Spleen (tissue), 11 donors: Measurements from ENCODE around the gene AKNA. TPM values are rescaled to one million over a fixed set of nuclear protein-coding genes. Genes with fewer than 3 reads are reported as not detected.
A peak's percentile ranks its signal among the peaks of the same experiment; 100 is the strongest.

Experiments used
- DNase-seq: peaks from one replicate; pipeline ENCODE4 v3.0.0-alpha.2; 2020
- H3K27ac ChIP-seq, 8 donors: fragments of 200-600 bp; sonication (generic) in 7 of 8; 1 replicate in 4 of 8; 2 replicates in 4 of 8; pipeline versions ENCODE4 v1.5.0 to v1.8.0; 2016 to 2021; ENCODE audit warnings: inconsistent platforms in 4 of 8, mild to moderate bottlenecking in 4 of 8, moderate library complexity in 1 of 8
- H3K27me3 ChIP-seq, 7 donors: fragments of 200-600 bp; sonication (generic) in 6 of 7; replicated peaks in 1 of 7; 1 replicate in 4 of 7; 2 replicates in 3 of 7; pipeline versions ENCODE4 v1.5.0 to v1.8.0; 2016 to 2021; ENCODE audit warnings: inconsistent platforms in 3 of 7, mild to moderate bottlenecking in 1 of 7
- H3K36me3 ChIP-seq, 6 donors: fragments of 200-600 bp; sonication (generic) in 5 of 6; 1 replicate in 4 of 6; 2 replicates in 2 of 6; pipeline versions ENCODE4 v1.5.0 to v1.8.0; 2016 to 2021; ENCODE audit warnings: inconsistent platforms in 2 of 6
- H3K4me1 ChIP-seq, 6 donors: fragments of 200-600 bp; sonication (generic) in 5 of 6; 1 replicate in 3 of 6; 2 replicates in 3 of 6; pipeline versions ENCODE4 v1.5.0 to v1.8.0; 2016 to 2021; ENCODE audit warnings: inconsistent platforms in 3 of 6
- H3K4me3 ChIP-seq, 8 donors: fragments of 200-600 bp; sonication (generic) in 7 of 8; 1 replicate in 4 of 8; 2 replicates in 4 of 8; pipeline versions ENCODE4 v1.5.0 to v1.8.0; 2016 to 2021; ENCODE audit warnings: inconsistent platforms in 4 of 8, mild to moderate bottlenecking in 4 of 8, moderate library complexity in 2 of 8
- H3K9me3 ChIP-seq, 8 donors: fragments of 200-600 bp; sonication (generic) in 7 of 8; 1 replicate in 4 of 8; 2 replicates in 4 of 8; pipeline versions ENCODE4 v1.5.0 to v1.8.0; 2016 to 2021; ENCODE audit warnings: inconsistent platforms in 4 of 8
- POLR2A ChIP-seq, 3 donors: fragments of 450-650 bp; IDR thresholded peaks; one replicate each; pipeline ENCODE4 v1.5.1; 2017; ENCODE audit warnings: antibody characterized with exemption in 3 of 3, mild to moderate bottlenecking in 1 of 3
- POLR2AphosphoS5 ChIP-seq, 3 donors: sonication (generic); formaldehyde crosslinking; IDR thresholded peaks; one replicate each; pipeline ENCODE4 v1.5.1; 2017; ENCODE audit warnings: antibody characterized with exemption in 3 of 3
- WGBS, 5 donors: extraction: QIAGEN DNeasy Blood & Tissue Kit in 3 of 5; methylation state at CpG; one replicate each; pipeline versions ENCODE4 v1.1.5 to v1.1.7; 2013 to 2018; 5-methylcytosine and 5-hydroxymethylcytosine counted together
- intact Hi-C: fragments of 100-400 bp; cut with DNase I; formaldehyde crosslinking; loops from one replicate; pipeline ENCODE4 v1.15.0; 2023; ENCODE audit warnings: low total_unique reads
- polyA plus RNA-seq, 3 donors: library from polyadenylated mRNA; stranded (reverse); fragments of 200-250 nt; gene quantifications; one replicate each; pipeline ENCODE4 v1.2.1, GENCODE V29; 2013
- total RNA-seq, 7 donors: library from RNA; depleted of rRNA in 3 of 7; stranded (reverse); fragments of >200 nt in 3 of 7; fragmentation: NEBNext Ultra II Directional in 4 of 7; extraction: Animal tissue kit (Norgen Biotek cat#: 25700) in 4 of 7; gene quantifications; one replicate each; pipeline versions ENCODE4 v1.1.0 to v1.2.1, GENCODE V29; 2016 to 2021
- TF ChIP-seq, protein P1 (sequence below), 11 experiments: fragments of 200-600 bp in 7 of 11; fragments of 450-650 bp in 4 of 11; sonication (generic) in 4 of 11; IDR thresholded peaks in 8 of 11; conservative IDR thresholded peaks in 3 of 11; 1 replicate in 7 of 11; 2 replicates in 4 of 11; pipeline versions ENCODE4 v1.4.0 to v1.8.0; 2016 to 2021; ENCODE audit warnings: antibody characterized with exemption in 11 of 11, inconsistent platforms in 4 of 11, mild to moderate bottlenecking in 1 of 11
- donor health status: healthy with polysubstance abuse.
- donor health status: DM: no; HTN: no; CAD: no; lungs with moderate emphysema.
- donor health status: DM: no; HTN: no; CAD: no.
- donor health status: Bipolar disorder and iron deficiency.
- donor health status: healthy.
- donor health status: DM: no; HTN: no; CAD: no.
- donor health status: DM: yes; HTN: yes; CAD: no.

The AKNA gene
- total and polyA plus RNA-seq, 10 donors: 92.9 to 324 (median 216) TPM

DNA sequence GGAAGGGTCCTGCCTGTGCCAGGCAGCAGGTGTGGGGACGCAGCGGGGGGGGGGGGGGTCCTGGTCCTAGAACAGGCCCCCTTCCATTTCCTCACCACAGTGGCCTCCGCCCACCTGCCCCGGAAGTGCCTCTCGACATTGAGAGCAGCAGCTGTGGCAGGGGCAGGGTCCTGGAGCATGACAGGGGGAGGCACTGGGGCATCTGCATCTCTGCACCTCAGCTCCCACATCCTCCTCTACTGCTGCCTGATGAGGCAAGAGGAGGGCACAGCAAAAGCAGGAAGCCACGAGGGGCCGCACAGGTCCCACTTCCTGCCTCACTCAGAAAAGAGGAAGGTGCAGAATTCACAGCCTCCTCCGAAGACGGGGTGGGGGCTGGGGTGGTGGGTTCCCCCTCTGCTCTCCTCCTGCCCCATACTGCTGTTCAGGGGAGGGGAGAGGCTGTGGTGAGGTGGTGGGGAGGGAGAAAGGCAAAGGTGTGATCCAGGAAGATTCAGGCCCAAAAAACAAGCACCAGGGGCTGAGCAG, 14.8 kb downstream of the AKNA start:
- TF ChIP-seq, protein P1, sequence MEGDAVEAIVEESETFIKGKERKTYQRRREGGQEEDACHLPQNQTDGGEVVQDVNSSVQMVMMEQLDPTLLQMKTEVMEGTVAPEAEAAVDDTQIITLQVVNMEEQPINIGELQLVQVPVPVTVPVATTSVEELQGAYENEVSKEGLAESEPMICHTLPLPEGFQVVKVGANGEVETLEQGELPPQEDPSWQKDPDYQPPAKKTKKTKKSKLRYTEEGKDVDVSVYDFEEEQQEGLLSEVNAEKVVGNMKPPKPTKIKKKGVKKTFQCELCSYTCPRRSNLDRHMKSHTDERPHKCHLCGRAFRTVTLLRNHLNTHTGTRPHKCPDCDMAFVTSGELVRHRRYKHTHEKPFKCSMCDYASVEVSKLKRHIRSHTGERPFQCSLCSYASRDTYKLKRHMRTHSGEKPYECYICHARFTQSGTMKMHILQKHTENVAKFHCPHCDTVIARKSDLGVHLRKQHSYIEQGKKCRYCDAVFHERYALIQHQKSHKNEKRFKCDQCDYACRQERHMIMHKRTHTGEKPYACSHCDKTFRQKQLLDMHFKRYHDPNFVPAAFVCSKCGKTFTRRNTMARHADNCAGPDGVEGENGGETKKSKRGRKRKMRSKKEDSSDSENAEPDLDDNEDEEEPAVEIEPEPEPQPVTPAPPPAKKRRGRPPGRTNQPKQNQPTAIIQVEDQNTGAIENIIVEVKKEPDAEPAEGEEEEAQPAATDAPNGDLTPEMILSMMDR (IDR thresholded peaks at IDR 0.05 in 8 of 11, conservative IDR thresholded peaks at IDR 0.05 in 3 of 11): peak in 3 of 11 experiments; percentile 19 to 39 (median 29)
- TF ChIP-seq POLR2AphosphoS5 (IDR thresholded peaks at IDR 0.05): peak; percentile 91 to 97 (median 93)
- no peak for TF ChIP-seq POLR2A (IDR thresholded peaks at IDR 0.05)

DNA sequence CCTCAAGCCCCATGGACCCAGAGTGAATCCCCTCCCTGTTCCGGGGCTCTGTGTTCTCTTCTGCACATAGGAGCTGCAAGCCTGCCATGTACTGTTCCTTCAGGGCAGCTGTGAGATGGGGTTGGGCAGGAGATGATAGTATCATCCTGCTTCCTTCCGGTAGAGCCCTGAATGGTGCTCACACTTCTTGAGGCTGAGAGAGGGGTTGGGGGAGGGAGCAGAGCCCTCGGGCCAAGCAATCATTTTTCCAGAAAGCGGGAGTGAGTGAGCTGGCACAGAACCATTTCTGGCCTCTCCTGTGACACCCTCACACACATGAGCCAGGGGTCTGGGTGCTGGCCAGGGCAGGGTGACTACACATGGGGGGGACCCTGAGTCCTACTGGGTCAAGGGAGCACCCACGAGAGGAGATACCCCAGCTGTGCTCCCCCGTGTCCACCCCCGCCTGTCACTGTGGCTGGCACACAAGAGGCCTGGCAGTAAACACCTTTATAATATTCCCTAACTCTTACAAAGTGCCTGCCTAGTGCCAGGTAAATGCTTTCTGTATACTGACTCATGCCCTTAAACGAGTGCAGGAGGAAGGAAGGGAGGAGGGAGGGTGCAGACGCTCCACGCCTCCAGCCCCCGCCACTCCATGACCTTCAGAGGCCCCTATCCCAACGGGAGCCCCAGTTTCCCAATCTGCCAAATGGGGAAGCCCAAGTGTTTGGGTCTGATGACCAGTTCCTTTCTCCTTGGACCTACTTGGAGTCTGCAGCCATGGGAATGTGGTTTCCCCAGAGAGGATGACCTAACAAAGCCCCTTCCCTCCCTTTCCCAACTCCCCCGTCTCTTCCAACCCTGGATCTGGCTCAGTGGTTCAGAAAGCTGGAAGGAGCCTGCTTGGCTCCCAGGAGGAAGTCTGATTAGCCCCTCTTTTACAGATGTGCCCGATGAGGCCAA, 15.5 kb downstream of the AKNA start:
- WGBS, 5 donors: 7 to 15% (median 11%) methylated on average over 13 to 14 of the region's 14 CpGs
- intact Hi-C loops: no loop called here

More for the DNA sequence above, 14.8 kb downstream of the AKNA start:
- peak overlapping the region in 5 of 8 donors; percentile 10 to 64 (median 13) for H3K4me3 ChIP-seq
- H3K9me3 ChIP-seq: no peaks in the 10 kb centered on the region
- DNase-seq: peak; percentile 98
- intact Hi-C loops: no loop called here
- H3K27ac ChIP-seq: peak overlapping the region; percentile 76 to 99 (median 94)
- WGBS, 5 donors: 4 to 16% (median 9%) methylated on average over 4 to 9 of the region's 9 CpGs
- H3K27me3 ChIP-seq: no peaks in the 10 kb centered on the region
- H3K4me1 ChIP-seq: peaks cover 60 to 100% (median 96%) of the 10 kb centered on the region in 6 donors
- peaks cover 0 to 100% (median 45%) of the 10 kb centered on the region in 6 donors for H3K36me3 ChIP-seq

GRCh38 chr9:114371343-114371944, 16.3 kb downstream of the AKNA start:
- peak in 1 of 3 donors; percentile 78 for TF ChIP-seq POLR2AphosphoS5 (IDR thresholded peaks at IDR 0.05)
- no peak for TF ChIP-seq POLR2A (IDR thresholded peaks at IDR 0.05)
- TF ChIP-seq, protein P1 (IDR thresholded peaks at IDR 0.05 in 8 of 11, conservative IDR thresholded peaks at IDR 0.05 in 3 of 11): no peak
- 39 to 80% (median 59%) methylated on average over 2 to 7 of the region's 7 CpGs for WGBS, 5 donors
- H3K27ac ChIP-seq: peak overlapping the region; percentile 76 to 99 (median 94)
- no peaks in the 10 kb centered on the region for H3K27me3 ChIP-seq
- intact Hi-C loops: no loop called here
- peak overlapping the region in 4 of 8 donors; percentile 13 to 64 (median 18) for H3K4me3 ChIP-seq
- H3K4me1 ChIP-seq: peaks cover 70 to 100% (median 96%) of the 10 kb centered on the region in 6 donors
- H3K9me3 ChIP-seq: no peaks in the 10 kb centered on the region
- DNase-seq: no peak
- peaks cover 0 to 100% (median 39%) of the 10 kb centered on the region in 6 donors for H3K36me3 ChIP-seq

More for the DNA sequence above, 15.5 kb downstream of the AKNA start:
- TF ChIP-seq POLR2A (IDR thresholded peaks at IDR 0.05): peak in 1 of 3 donors; percentile 18
- TF ChIP-seq, protein P1 (IDR thresholded peaks at IDR 0.05 in 8 of 11, conservative IDR thresholded peaks at IDR 0.05 in 3 of 11): no peak
- peak; percentile 32 to 93 (median 65) for TF ChIP-seq POLR2AphosphoS5 (IDR thresholded peaks at IDR 0.05)
- Histone ChIP-seq H3K27me3 (no peaks in the 10 kb centered on the region), H3K27ac (peak overlapping the region; percentile 76 to 99 (median 94)), H3K9me3 (no peaks in the 10 kb centered on the region), H3K4me3 (peak overlapping the region in 5 of 8 donors; percentile 10 to 64 (median 13)), H3K36me3 (peaks cover 0 to 100% (median 45%) of the 10 kb centered on the region in 6 donors), H3K4me1 (peaks cover 67 to 100% (median 96%) of the 10 kb centered on the region in 6 donors)
- peak; percentile 86 for DNase-seq
